HepG2 (cell line): ENCODE results near the gene MAP2K3. TPM values are rescaled to one million over a fixed set of nuclear protein-coding genes. Genes with fewer than 3 reads are reported as not detected.
A peak's percentile ranks its signal among the peaks of the same experiment; 100 is the strongest.

Experiments used
- CREB1 ChIP-seq, 2 experiments: fragments of 450-650 bp in 1 of 2; IDR thresholded peaks; 2 replicates each; pipeline ENCODE4 v1.6.1; 2016 to 2017; ENCODE audit warnings: control low read depth in 1 of 2, mild to moderate bottlenecking in 1 of 2, missing compliant biosample characterization in 1 of 2, missing genetic modification characterization in 1 of 2
- EHMT2 ChIP-seq: fragments of 200-600 bp; sonication (generic); IDR thresholded peaks from 2 replicates; pipeline ENCODE4 v1.7.0; 2017; ENCODE audit warnings: antibody characterized with exemption, low read depth, low read length, borderline replicate concordance
- ESRRA ChIP-seq: sonication (generic); formaldehyde crosslinking; IDR thresholded peaks from 2 replicates; pipeline ENCODE4 v1.5.1; 2020; ENCODE audit warnings: mild to moderate bottlenecking, low read depth, missing genetic modification reagents
- FOXC1 ChIP-seq: sonication (generic); formaldehyde crosslinking; IDR thresholded peaks from 2 replicates; pipeline ENCODE4 v1.8.0; 2022; ENCODE audit warnings: mild to moderate bottlenecking, missing genetic modification reagents, borderline replicate concordance
- HMGA1 ChIP-seq: sonication (generic); formaldehyde crosslinking; conservative IDR thresholded peaks from 2 replicates; pipeline ENCODE4 v1.4.0; 2020; ENCODE audit warnings: missing genetic modification reagents
- KDM5B ChIP-seq: sonication (generic); formaldehyde crosslinking; IDR thresholded peaks from 2 replicates; pipeline ENCODE4 v1.4.0; 2020; ENCODE audit warnings: missing genetic modification reagents, mild to moderate bottlenecking, borderline replicate concordance
- KLF15 ChIP-seq: sonication (generic); formaldehyde crosslinking; IDR thresholded peaks from 2 replicates; pipeline ENCODE4 v1.8.1; 2023; ENCODE audit warnings: borderline replicate concordance, mild to moderate bottlenecking, inconsistent platforms, missing genetic modification reagents, mixed read lengths
- NFIC ChIP-seq: IDR thresholded peaks from 2 replicates; pipeline ENCODE4 v1.6.1; 2012; ENCODE audit warnings: mild to moderate bottlenecking, low read length, inconsistent platforms
- POLR2AphosphoS2 ChIP-seq: IDR thresholded peaks from 2 replicates; pipeline ENCODE4 v1.6.1; 2011; ENCODE audit warnings: low read depth, low read length, improper control_type of control experiment
- REL ChIP-seq: sonication (generic); formaldehyde crosslinking; conservative IDR thresholded peaks from 2 replicates; pipeline ENCODE4 v1.8.0; 2022; ENCODE audit warnings: mild to moderate bottlenecking, missing genetic modification reagents, moderate library complexity
- SRSF9 ChIP-seq: fragments of 200-400 bp; formaldehyde crosslinking; IDR thresholded peaks from 2 replicates; pipeline ENCODE4 v1.6.1; 2018; ENCODE audit warnings: borderline replicate concordance, mild to moderate bottlenecking, low read depth, low read length; ENCODE audit not compliant: insufficient read depth, poor library complexity, severe bottlenecking
- ZFP82 ChIP-seq: sonication (generic); formaldehyde crosslinking; IDR thresholded peaks from 2 replicates; pipeline ENCODE4 v1.5.1; 2020; ENCODE audit warnings: mild to moderate bottlenecking, missing genetic modification reagents, borderline replicate concordance
- ZFYVE20 ChIP-seq: sonication (generic); formaldehyde crosslinking; IDR thresholded peaks from 2 replicates; pipeline ENCODE4 v1.8.0; 2023; ENCODE audit warnings: low read depth, mild to moderate bottlenecking, moderate library complexity, missing genetic modification reagents, borderline replicate concordance
- ZNF235 ChIP-seq: sonication (generic); formaldehyde crosslinking; IDR thresholded peaks from 2 replicates; pipeline ENCODE4 v1.8.1; 2023; ENCODE audit warnings: mild to moderate bottlenecking, missing genetic modification reagents, borderline replicate concordance
- ZNF460 ChIP-seq: sonication (generic); formaldehyde crosslinking; IDR thresholded peaks from 2 replicates; pipeline ENCODE4 v1.5.1; 2020; ENCODE audit warnings: missing genetic modification reagents, mild to moderate bottlenecking, borderline replicate concordance
- polyA plus RNA-seq, 8 experiments: library from polyadenylated mRNA; depleted of rRNA in 3 of 8; stranded (reverse) in 7 of 8; unstranded in 1 of 8; fragments of >200 nt; fragmentation: Illumina TruSeq in 4 of 8; extraction: Trizol in 4 of 8; gene quantifications; 2 replicates each; pipeline versions ENCODE4 v1.2.1 to v1.2.3, GENCODE V29; 2011 to 2016; ENCODE audit warnings: low read depth in 4 of 8, missing spikeins in 1 of 8, mixed read lengths in 1 of 8; ENCODE audit not compliant: insufficient read depth in 1 of 8
- total RNA-seq, 5 experiments: library from RNA; depleted of rRNA; stranded (reverse); fragments of >200 nt; fragmentation: Illumina TruSeq; extraction: Trizol; gene quantifications; 2 replicates each; pipeline ENCODE4 v1.2.3, GENCODE V29; 2016; ENCODE audit warnings: low read depth in 1 of 5
- TF ChIP-seq, protein P1 (sequence below): sonication (generic); formaldehyde crosslinking; conservative IDR thresholded peaks from 2 replicates; pipeline ENCODE4 v1.8.0; 2022; ENCODE audit warnings: low read depth, missing genetic modification reagents
- TF ChIP-seq, protein P2 (sequence below): sonication (generic); IDR thresholded peaks from 2 replicates; pipeline ENCODE4 v1.6.1; 2016; ENCODE audit warnings: low read depth, borderline replicate concordance
- TF ChIP-seq, protein P3 (sequence below): sonication (generic); formaldehyde crosslinking; IDR thresholded peaks from 2 replicates; pipeline ENCODE4 v1.4.0; 2020; ENCODE audit warnings: missing genetic modification reagents, borderline replicate concordance
- TF ChIP-seq, protein P4 (sequence below): sonication (generic); formaldehyde crosslinking; conservative IDR thresholded peaks from 2 replicates; pipeline ENCODE4 v1.4.0; 2020; ENCODE audit warnings: missing genetic modification reagents

The MAP2K3 gene
- total and polyA plus RNA-seq, 2 of the 13 experiments (the other 11 are each of a cell fraction or from before 2014, with no cell fraction given), result 20.5 to 27.4 TPM

DNA sequence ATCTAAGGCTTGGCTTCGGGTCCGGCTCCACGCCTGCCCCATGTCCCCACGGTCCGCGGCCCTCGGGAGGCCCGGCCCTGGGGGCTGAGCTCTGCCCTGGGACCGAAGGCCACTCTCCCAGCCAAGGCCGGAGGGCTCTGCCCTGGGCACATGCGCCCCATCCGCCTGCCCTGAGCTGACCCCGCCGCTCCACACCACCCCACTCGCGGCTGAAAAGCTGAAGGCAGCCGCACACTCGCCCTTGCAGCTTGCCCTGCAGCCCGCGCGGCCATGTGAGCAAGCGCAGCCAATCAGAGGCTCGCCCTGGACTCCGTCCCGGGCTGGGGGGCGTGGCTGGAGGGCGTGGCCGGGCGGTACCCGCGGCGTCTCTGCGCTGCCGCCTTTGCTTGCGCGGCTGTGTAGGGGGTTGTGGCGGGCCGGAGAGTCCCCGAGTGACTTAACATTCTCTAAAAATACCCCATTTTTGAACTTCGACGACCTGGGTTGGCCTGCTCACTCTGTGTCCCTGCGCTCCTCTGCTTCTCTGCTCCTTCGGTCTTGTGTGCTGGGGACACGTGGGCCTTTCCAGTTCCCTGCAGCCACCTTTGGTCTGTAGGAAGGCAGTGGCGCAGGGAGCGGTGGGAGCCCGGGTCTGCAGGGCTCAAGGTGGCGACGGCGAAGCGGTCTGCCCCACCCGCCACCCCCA lies 8.8 kb upstream of the MAP2K3 start (continued):
- TF ChIP-seq KDM5B (CRISPR knock-in tag) (peak; percentile 87), ZFYVE20 (CRISPR knock-in tag) (no peak; the same call in 1 of the 2 replicates), FOXC1 (CRISPR knock-in tag) (peak; percentile 86), EHMT2 (no peak), ZNF235 (CRISPR knock-in tag) (peak; percentile 67; the same call in 1 of the 2 replicates), SRSF9 (no peak), NFIC (no peak), ZNF460 (CRISPR knock-in tag) (no peak), POLR2AphosphoS2 (no peak), ESRRA (peak; percentile 43; the same call in 1 of the 2 replicates), KLF15 (CRISPR knock-in tag) (peak; percentile 63; the same call in 1 of the 2 replicates), REL (CRISPR knock-in tag) (peak; percentile 25), CREB1 (IDR thresholded peaks at IDR 0.05) (no peak), CREB1 (CRISPR knock-in tag; IDR thresholded peaks at IDR 0.05) (no peak), HMGA1 (no peak), ZFP82 (CRISPR knock-in tag) (peak; percentile 61; the same call in 1 of the 2 replicates)
- TF ChIP-seq, protein P1, sequence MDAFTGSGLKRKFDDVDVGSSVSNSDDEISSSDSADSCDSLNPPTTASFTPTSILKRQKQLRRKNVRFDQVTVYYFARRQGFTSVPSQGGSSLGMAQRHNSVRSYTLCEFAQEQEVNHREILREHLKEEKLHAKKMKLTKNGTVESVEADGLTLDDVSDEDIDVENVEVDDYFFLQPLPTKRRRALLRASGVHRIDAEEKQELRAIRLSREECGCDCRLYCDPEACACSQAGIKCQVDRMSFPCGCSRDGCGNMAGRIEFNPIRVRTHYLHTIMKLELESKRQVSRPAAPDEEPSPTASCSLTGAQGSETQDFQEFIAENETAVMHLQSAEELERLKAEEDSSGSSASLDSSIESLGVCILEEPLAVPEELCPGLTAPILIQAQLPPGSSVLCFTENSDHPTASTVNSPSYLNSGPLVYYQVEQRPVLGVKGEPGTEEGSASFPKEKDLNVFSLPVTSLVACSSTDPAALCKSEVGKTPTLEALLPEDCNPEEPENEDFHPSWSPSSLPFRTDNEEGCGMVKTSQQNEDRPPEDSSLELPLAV, result no peak
- TF ChIP-seq, protein P2, sequence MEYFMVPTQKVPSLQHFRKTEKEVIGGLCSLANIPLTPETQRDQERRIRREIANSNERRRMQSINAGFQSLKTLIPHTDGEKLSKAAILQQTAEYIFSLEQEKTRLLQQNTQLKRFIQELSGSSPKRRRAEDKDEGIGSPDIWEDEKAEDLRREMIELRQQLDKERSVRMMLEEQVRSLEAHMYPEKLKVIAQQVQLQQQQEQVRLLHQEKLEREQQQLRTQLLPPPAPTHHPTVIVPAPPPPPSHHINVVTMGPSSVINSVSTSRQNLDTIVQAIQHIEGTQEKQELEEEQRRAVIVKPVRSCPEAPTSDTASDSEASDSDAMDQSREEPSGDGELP, result no peak; the same call in 1 of the 2 replicates
- TF ChIP-seq, protein P3, sequence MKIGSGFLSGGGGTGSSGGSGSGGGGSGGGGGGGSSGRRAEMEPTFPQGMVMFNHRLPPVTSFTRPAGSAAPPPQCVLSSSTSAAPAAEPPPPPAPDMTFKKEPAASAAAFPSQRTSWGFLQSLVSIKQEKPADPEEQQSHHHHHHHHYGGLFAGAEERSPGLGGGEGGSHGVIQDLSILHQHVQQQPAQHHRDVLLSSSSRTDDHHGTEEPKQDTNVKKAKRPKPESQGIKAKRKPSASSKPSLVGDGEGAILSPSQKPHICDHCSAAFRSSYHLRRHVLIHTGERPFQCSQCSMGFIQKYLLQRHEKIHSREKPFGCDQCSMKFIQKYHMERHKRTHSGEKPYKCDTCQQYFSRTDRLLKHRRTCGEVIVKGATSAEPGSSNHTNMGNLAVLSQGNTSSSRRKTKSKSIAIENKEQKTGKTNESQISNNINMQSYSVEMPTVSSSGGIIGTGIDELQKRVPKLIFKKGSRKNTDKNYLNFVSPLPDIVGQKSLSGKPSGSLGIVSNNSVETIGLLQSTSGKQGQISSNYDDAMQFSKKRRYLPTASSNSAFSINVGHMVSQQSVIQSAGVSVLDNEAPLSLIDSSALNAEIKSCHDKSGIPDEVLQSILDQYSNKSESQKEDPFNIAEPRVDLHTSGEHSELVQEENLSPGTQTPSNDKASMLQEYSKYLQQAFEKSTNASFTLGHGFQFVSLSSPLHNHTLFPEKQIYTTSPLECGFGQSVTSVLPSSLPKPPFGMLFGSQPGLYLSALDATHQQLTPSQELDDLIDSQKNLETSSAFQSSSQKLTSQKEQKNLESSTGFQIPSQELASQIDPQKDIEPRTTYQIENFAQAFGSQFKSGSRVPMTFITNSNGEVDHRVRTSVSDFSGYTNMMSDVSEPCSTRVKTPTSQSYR (CRISPR knock-in tag), result no peak
- TF ChIP-seq, protein P4, sequence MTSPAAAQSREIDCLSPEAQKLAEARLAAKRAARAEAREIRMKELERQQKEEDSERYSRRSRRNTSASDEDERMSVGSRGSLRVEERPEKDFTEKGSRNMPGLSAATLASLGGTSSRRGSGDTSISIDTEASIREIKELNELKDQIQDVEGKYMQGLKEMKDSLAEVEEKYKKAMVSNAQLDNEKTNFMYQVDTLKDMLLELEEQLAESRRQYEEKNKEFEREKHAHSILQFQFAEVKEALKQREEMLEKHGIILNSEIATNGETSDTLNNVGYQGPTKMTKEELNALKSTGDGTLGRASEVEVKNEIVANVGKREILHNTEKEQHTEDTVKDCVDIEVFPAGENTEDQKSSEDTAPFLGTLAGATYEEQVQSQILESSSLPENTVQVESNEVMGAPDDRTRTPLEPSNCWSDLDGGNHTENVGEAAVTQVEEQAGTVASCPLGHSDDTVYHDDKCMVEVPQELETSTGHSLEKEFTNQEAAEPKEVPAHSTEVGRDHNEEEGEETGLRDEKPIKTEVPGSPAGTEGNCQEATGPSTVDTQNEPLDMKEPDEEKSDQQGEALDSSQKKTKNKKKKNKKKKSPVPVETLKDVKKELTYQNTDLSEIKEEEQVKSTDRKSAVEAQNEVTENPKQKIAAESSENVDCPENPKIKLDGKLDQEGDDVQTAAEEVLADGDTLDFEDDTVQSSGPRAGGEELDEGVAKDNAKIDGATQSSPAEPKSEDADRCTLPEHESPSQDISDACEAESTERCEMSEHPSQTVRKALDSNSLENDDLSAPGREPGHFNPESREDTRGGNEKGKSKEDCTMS (CRISPR knock-in tag), result no peak
